GM12878 (cell line): Measurements from ENCODE around the gene ZSWIM6. TPM values are rescaled to one million over a fixed set of nuclear protein-coding genes. Genes with fewer than 3 reads are reported as not detected.

Source experiments
- ATAC-seq: fragments of 200-7000 bp; cut with Tn5 transposase; 3 replicates; pipeline ENCODE4 v1.9.1; 2020; ENCODE audit warnings: mild to moderate bottlenecking, moderate library complexity
- BruUV-seq: library from RNA; stranded (reverse); fragments of 400-500 nt; replicated peaks from 2 replicates; lab custom pipeline; 2021; lab: Mats Ljungman, UMichigan
- CTCF ChIA-PET: fragments of 300-600 bp; sonication (Branson Sonifier 250); formaldehyde crosslinking; extraction: SDS; loops from one replicate; lab custom pipeline; 2021; ENCODE audit warnings: inconsistent platforms; lab: Yijun Ruan, JAX
- POLR2A ChIA-PET: fragments of 350-600 bp; formaldehyde crosslinking; extraction: SDS; loops from one replicate; lab custom pipeline; 2021; ENCODE audit warnings: inconsistent platforms; lab: Charles Lee
- RAD21 ChIA-PET: fragments of 300-600 bp; sonication (Branson Sonifier 250); formaldehyde crosslinking; loops from one replicate; lab custom pipeline; 2023; ENCODE audit warnings: antibody characterized with exemption; ENCODE audit not compliant: unreplicated experiment; lab: Charles Lee
- SMC1A ChIA-PET: fragments of 300-600 bp; sonication (Branson Sonifier 250); formaldehyde crosslinking; loops from one replicate; lab custom pipeline; 2023; ENCODE audit not compliant: unreplicated experiment, uncharacterized antibody; lab: Charles Lee
- DNase-seq: peaks from one replicate; pipeline ENCODE4 v3.0.0-alpha.2; 2011; ENCODE audit warnings: low read depth, low spot score
- FAIRE-seq: peaks from 3 replicates; lab custom pipeline; 2011; peaks lifted over from hg19 to GRCh38; lab: Jason Lieb, UNC
- H2AFZ ChIP-seq: 2 replicates; pipeline ENCODE4 v1.6.0; 2011; ENCODE audit warnings: low read depth, low read length, control low read depth; ENCODE audit not compliant: control insufficient read depth
- H3K27ac ChIP-seq: 2 replicates; pipeline ENCODE4 v1.5.1; 2011; ENCODE audit warnings: control low read depth; ENCODE audit not compliant: control insufficient read depth, insufficient read depth
- H3K27me3 ChIP-seq, 2 experiments: replicated peaks in 1 of 2; 2 replicates each; pipeline versions ENCODE4 v1.6.0 to v1.6.1; 2011; ENCODE audit warnings: low read length in 1 of 2; ENCODE audit not compliant: control insufficient read depth in 2 of 2, insufficient read depth in 2 of 2
- H3K36me3 ChIP-seq, 2 experiments: 2 replicates each; pipeline ENCODE4 v1.5.1; 2011; ENCODE audit warnings: low read length in 1 of 2; ENCODE audit not compliant: control insufficient read depth in 2 of 2, insufficient read depth in 2 of 2
- H3K4me1 ChIP-seq: 2 replicates; pipeline ENCODE4 v1.6.1; 2011; ENCODE audit warnings: mild to moderate bottlenecking, low read length, moderate library complexity, mixed read lengths; ENCODE audit not compliant: control insufficient read depth, insufficient read depth
- H3K4me2 ChIP-seq: 2 replicates; pipeline ENCODE4 v1.6.0; 2011; ENCODE audit warnings: control low read depth; ENCODE audit not compliant: control insufficient read depth, insufficient read depth
- H3K4me3 ChIP-seq: fragments of 200-600 bp; sonication (generic); 2 replicates; pipeline ENCODE4 v1.5.1; 2016
- H3K79me2 ChIP-seq: 2 replicates; pipeline ENCODE4 v1.6.0; 2011; ENCODE audit warnings: low read length; ENCODE audit not compliant: control insufficient read depth, insufficient read depth
- H3K9ac ChIP-seq: 2 replicates; pipeline ENCODE4 v1.8.0; 2011; ENCODE audit warnings: low read length, control low read depth, mixed read lengths; ENCODE audit not compliant: control insufficient read depth, insufficient read depth
- H3K9me3 ChIP-seq: replicated peaks from 3 replicates; pipeline ENCODE4 v1.5.1; 2011; ENCODE audit warnings: mild to moderate bottlenecking, low read length; ENCODE audit not compliant: control insufficient read depth, insufficient read depth
- H4K20me1 ChIP-seq: 2 replicates; pipeline ENCODE4 v1.6.0; 2011; ENCODE audit not compliant: control insufficient read depth, insufficient read depth
- RB1 ChIP-seq: fragments of 450-650 bp; formaldehyde crosslinking; IDR thresholded peaks from 2 replicates; pipeline ENCODE4 v1.6.1; 2017; ENCODE audit warnings: mild to moderate bottlenecking, borderline replicate concordance
- TAF1 ChIP-seq: IDR thresholded peaks from 2 replicates; pipeline ENCODE4 v1.6.1; 2011; ENCODE audit warnings: mild to moderate bottlenecking, low read depth, low read length, borderline replicate concordance
- TCF7 ChIP-seq: IDR thresholded peaks from 2 replicates; pipeline ENCODE4 v1.6.1; 2014; ENCODE audit warnings: antibody characterized with exemption, borderline replicate concordance
- WGBS: methylation state at CpG from one replicate; pipeline ENCODE4 v1.1.6; 2016; ENCODE audit warnings: low lambda C conversion rate; ENCODE audit not compliant: insufficient replicate concordance, insufficient coverage; ENCODE audit errors: missing lambda C conversion rate; 5-methylcytosine and 5-hydroxymethylcytosine counted together
- in situ Hi-C: fragments of 300-500 bp; cut with MboI; formaldehyde crosslinking; loops from 9 replicates; pipeline ENCODE4 v1.14.3; 2018; ENCODE audit warnings: mixed read lengths
- intact Hi-C: fragments of 100-400 bp; cut with micrococcal nuclease; formaldehyde crosslinking; loops from one replicate; pipeline ENCODE4 v1.14.2; 2022; ENCODE audit not compliant: unreplicated experiment
- polyA plus RNA-seq, 11 experiments: library from polyadenylated mRNA; depleted of rRNA in 4 of 11; unstranded in 6 of 11; stranded (reverse) in 5 of 11; fragments of >200 nt; fragmentation: Nextera tagmentation in 4 of 11; fragmentation: Illumina TruSeq in 1 of 11; extraction: Ambion mirVana in 4 of 11; extraction: Trizol in 1 of 11; gene quantifications; 1 replicate in 1 of 11; 2 replicates in 10 of 11; pipeline versions ENCODE4 v1.2.1 to v1.2.3, GENCODE V29; 2011 to 2016; ENCODE audit warnings: inconsistent platforms in 2 of 11, missing spikeins in 2 of 11, low read depth in 1 of 11
- total RNA-seq, 4 experiments: library from RNA; depleted of rRNA in 3 of 4; stranded (reverse); fragments of >200 nt in 3 of 4; fragmentation: Illumina TruSeq in 1 of 4; extraction: Trizol in 1 of 4; gene quantifications; 2 replicates each; pipeline versions ENCODE4 v1.2.1 to v1.2.3, GENCODE V29; 2013 to 2021
- TF ChIP-seq, protein P1 (sequence below): fragments of 450-650 bp; IDR thresholded peaks from 2 replicates; pipeline ENCODE4 v1.6.1; 2017; ENCODE audit warnings: antibody characterized with exemption, mild to moderate bottlenecking, moderate library complexity

The ZSWIM6 gene
- total and polyA plus RNA-seq, 10 of the 15 experiments (the other 5 are each of a cell fraction or from before 2014, with no cell fraction given): 0.53 to 6.2 (median 3.4) TPM

DNA sequence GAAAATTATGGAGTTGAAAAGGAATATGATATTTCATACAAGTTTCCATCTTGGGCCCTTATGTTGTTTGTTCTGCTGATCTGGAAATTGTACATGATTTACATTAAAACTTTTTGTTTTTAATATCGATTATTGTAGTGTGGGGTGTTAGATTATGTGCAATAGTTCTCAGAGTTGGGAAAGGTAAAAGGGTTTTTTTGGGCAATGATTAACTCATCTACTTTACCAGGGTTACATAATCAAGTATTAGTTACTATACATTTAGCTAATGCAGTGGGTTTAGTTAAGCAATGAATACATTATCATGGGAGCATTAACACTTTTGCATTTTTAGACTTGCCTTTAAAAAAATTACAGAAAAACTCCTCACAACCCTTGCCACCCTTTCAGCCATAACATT, 134.0 kb downstream of the ZSWIM6 start:
- no peak overlapping the region for H3K4me2 ChIP-seq
- no peak overlapping the region for H3K4me3 ChIP-seq
- H3K27ac ChIP-seq: no peak overlapping the region
- no TSS peak for BruUV-seq
- SMC1A ChIA-PET: interaction anchor here (0.7 to 1.0 kb wide), 3 partner anchors 36 to 131 kb away, joined by 3 read pairs; no protein-coding TSS in a partner anchor
- DNase-seq: no peak
- FAIRE-seq: no peak
- TF ChIP-seq TCF7 (no peak), RB1 (no peak), TAF1 (no peak)
- TF ChIP-seq, protein P1, sequence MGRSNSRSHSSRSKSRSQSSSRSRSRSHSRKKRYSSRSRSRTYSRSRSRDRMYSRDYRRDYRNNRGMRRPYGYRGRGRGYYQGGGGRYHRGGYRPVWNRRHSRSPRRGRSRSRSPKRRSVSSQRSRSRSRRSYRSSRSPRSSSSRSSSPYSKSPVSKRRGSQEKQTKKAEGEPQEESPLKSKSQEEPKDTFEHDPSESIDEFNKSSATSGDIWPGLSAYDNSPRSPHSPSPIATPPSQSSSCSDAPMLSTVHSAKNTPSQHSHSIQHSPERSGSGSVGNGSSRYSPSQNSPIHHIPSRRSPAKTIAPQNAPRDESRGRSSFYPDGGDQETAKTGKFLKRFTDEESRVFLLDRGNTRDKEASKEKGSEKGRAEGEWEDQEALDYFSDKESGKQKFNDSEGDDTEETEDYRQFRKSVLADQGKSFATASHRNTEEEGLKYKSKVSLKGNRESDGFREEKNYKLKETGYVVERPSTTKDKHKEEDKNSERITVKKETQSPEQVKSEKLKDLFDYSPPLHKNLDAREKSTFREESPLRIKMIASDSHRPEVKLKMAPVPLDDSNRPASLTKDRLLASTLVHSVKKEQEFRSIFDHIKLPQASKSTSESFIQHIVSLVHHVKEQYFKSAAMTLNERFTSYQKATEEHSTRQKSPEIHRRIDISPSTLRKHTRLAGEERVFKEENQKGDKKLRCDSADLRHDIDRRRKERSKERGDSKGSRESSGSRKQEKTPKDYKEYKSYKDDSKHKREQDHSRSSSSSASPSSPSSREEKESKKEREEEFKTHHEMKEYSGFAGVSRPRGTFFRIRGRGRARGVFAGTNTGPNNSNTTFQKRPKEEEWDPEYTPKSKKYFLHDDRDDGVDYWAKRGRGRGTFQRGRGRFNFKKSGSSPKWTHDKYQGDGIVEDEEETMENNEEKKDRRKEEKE: no peak
- H3K9me3 ChIP-seq: no peaks in the 10 kb centered on the region
- 81% methylated on average over 1 of the region's 1 CpG for WGBS
- CTCF ChIA-PET: no interaction called here
- in situ Hi-C loops: no loop called here
- H4K20me1 ChIP-seq: no peaks in the 10 kb centered on the region
- no peaks in the 10 kb centered on the region for H3K79me2 ChIP-seq
- H3K36me3 ChIP-seq: no peaks in the 10 kb centered on the region
- intact Hi-C loops: no loop called here
- RAD21 ChIA-PET: no interaction called here
- no peaks in the 10 kb centered on the region for H3K27me3 ChIP-seq
- POLR2A ChIA-PET: no interaction called here
- H3K9ac ChIP-seq: no peak overlapping the region
- H2AFZ ChIP-seq: no peak overlapping the region
- ATAC-seq: no peak
- H3K4me1 ChIP-seq: no peaks in the 10 kb centered on the region
